Measurements from ENCODE around the gene MTARC2. TPM values are rescaled to one million over a fixed set of nuclear protein-coding genes. Genes with fewer than 3 reads are reported as not detected.

The MTARC2 gene
- total RNA-seq, 1 donor from 2014 or later = 56.6 TPM

- TF ChIP-seq, protein P1, sequence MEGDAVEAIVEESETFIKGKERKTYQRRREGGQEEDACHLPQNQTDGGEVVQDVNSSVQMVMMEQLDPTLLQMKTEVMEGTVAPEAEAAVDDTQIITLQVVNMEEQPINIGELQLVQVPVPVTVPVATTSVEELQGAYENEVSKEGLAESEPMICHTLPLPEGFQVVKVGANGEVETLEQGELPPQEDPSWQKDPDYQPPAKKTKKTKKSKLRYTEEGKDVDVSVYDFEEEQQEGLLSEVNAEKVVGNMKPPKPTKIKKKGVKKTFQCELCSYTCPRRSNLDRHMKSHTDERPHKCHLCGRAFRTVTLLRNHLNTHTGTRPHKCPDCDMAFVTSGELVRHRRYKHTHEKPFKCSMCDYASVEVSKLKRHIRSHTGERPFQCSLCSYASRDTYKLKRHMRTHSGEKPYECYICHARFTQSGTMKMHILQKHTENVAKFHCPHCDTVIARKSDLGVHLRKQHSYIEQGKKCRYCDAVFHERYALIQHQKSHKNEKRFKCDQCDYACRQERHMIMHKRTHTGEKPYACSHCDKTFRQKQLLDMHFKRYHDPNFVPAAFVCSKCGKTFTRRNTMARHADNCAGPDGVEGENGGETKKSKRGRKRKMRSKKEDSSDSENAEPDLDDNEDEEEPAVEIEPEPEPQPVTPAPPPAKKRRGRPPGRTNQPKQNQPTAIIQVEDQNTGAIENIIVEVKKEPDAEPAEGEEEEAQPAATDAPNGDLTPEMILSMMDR (IDR thresholded peaks at IDR 0.05) = peak; percentile 83
- Histone ChIP-seq H3K27me3 (ENCODE audit: low read depth) (no peaks in the 10 kb centered on the region), H3K36me3 (peaks cover 30% of the 10 kb centered on the region), H3K4me1 (no peaks in the 10 kb centered on the region), H3K27ac (no peak overlapping the region), H3K9me3 (no peaks in the 10 kb centered on the region), H3K4me3 (no peak overlapping the region)
- intact Hi-C loops (cut with DNase I) = no loop called here
- ATAC-seq (peak; percentile 65 to 77), DNase-seq (no peak)
Observed at GRCh38 chr1:220803401-220804201, 55.5 kb downstream of the MTARC2 start.

DNA sequence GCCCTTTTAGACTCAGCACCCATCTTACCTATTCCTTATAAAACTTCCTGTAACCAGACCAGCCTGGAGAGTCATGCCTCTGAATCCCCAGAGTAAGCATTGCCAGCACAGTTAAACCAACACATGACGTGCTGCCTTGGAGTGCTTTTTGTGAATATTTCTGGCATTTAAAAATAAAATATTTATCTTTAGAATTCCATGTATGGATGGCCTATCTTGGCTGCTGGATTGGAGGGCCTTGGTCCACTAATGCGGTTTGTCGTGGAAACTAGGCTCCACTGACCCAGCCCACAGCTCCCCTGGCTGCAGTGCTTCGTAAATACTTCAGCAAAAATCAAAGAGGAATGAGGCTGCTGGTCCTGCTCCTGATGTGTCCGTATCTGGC is 56.1 kb downstream of the MTARC2 start:
- intact Hi-C loops (cut with DNase I) = no loop called here
- DNase-seq (no peak), ATAC-seq (no peak)
- no peaks in the 10 kb centered on the region for H3K27me3 ChIP-seq (ENCODE audit: low read depth)
- no peaks in the 10 kb centered on the region for H3K4me1 ChIP-seq
- TF ChIP-seq, protein P1 (IDR thresholded peaks at IDR 0.05) = no peak
- no peak overlapping the region for H3K4me3 ChIP-seq
- peaks cover 26% of the 10 kb centered on the region for H3K36me3 ChIP-seq
- H3K27ac ChIP-seq = no peak overlapping the region
- H3K9me3 ChIP-seq = no peaks in the 10 kb centered on the region

DNA sequence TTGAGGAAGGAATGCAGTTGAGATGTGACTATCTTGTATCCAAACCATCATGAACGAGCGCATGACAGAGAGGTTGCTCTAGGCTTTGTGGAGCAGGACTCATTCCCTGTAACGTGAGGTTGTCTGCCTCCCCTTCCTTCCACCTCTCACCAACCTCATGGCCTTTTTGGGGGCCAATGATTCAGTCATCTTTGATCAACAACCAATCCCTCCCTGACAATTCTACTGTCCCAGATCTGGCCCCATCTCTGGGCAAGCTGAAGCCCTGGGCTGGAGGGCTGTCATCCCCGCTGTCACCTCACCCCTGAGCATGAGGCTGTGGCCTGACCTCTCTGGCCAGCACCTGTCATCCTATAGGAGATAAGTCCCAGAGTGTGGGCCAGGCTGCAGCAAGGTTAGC is 58.3 kb downstream of the MTARC2 start:
- Histone ChIP-seq H3K36me3 (peaks cover 17% of the 10 kb centered on the region), H3K27ac (no peak overlapping the region), H3K4me1 (peaks cover 9% of the 10 kb centered on the region), H3K9me3 (no peaks in the 10 kb centered on the region), H3K4me3 (no peak overlapping the region), H3K27me3 (ENCODE audit: low read depth) (no peaks in the 10 kb centered on the region)
- DNase-seq (no peak), ATAC-seq (no peak)
- intact Hi-C loops (cut with DNase I) = no loop called here
- TF ChIP-seq, protein P1 (IDR thresholded peaks at IDR 0.05) = no peak

DNA sequence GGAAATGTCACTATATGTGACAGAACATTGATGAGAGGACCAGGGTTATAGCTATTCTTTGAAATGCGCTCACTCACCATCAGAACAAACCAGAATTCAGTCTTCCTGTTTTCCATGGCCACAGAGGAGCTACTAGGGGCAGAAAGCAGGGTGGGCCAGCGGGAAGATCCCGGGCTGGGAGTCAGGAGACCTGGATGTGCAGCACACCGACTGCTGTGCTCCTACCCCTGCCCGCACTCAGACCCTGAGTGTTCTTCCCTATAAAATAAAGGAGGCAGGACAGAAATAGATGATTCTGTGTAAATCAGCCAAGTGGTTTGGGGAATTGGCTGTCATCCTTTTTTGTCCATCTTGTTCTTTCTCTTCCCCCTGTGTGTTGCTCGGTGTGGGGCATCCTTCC is 59.6 kb downstream of the MTARC2 start:
- Histone ChIP-seq H3K4me3 (no peak overlapping the region), H3K36me3 (peaks cover 12% of the 10 kb centered on the region), H3K4me1 (peaks cover 9% of the 10 kb centered on the region), H3K9me3 (no peaks in the 10 kb centered on the region), H3K27me3 (ENCODE audit: low read depth) (no peaks in the 10 kb centered on the region), H3K27ac (no peak overlapping the region)
- intact Hi-C loops (cut with DNase I) = no loop called here
- TF ChIP-seq, protein P1 (IDR thresholded peaks at IDR 0.05) = no peak
- ATAC-seq (no peak), DNase-seq (no peak)

DNA sequence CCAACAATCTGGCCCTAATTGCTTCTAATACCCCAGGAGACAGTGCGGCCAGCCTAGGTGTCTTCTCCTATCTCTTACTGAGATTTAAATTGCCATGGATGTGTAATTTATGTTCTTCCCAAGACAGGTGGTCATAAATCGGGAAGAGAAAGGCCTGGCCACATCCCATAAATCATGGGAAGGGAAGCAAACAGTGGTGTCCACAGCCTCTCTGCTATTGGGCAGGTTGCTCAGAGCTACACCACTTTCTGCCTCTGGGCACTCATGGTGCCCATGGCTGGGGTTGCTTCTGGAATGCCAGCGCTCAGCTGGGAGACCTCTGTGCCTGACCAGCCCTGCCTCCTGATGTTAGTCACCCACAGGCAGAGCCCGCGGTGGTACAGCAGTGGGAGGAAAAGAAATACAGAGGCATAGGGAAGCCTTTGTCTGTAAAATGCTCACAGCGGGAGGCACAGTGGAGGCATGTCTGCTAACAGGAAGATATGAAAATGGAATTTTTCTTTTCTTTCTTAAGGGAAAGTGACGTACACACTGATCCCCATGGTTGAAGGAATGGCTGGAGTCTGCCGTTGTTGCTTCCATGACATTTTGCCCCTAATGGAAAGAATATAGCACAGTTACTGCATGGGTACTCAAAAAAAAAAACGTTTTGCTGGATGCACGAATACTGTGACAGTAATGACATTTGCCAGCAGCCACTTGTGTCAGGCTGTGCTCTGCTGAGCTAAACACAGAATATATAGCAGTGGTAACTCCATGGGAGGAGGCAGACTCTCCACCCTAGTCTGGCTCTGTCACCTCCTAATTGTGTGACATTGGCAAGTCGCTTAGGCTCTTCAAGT is 60.4 kb downstream of the MTARC2 start:
- intact Hi-C loops (cut with DNase I) = no loop called here
- H3K36me3 ChIP-seq = peaks cover 17% of the 10 kb centered on the region
- no peaks in the 10 kb centered on the region for H3K9me3 ChIP-seq
- no peak overlapping the region for H3K4me3 ChIP-seq
- ATAC-seq = no peak
- DNase-seq = no peak
- H3K27ac ChIP-seq = no peak overlapping the region
- TF ChIP-seq, protein P1 (IDR thresholded peaks at IDR 0.05) = no peak
- no peaks in the 10 kb centered on the region for H3K27me3 ChIP-seq (ENCODE audit: low read depth)
- peaks cover 9% of the 10 kb centered on the region for H3K4me1 ChIP-seq

Measured in lower lobe of right lung (tissue), 2 donors.